GM21381 (cell line): ENCODE results near the gene GRHL1.

Experiments
- ATAC-seq: cut with Tn5 transposase; IDR thresholded peaks from one replicate; pipeline ENCODE4 v1.9.1; 2021; ENCODE audit warnings: mild to moderate bottlenecking, moderate library complexity; ENCODE audit not compliant: unreplicated experiment

Gene GRHL1

GRCh38 chr2:9949239-9949991 lies 2.1 kb upstream of the GRHL1 start:
- no peak for ATAC-seq

- ATAC-seq = no peak
Measured at GRCh38 chr2:9949992-9950520, 1.4 kb upstream of the GRHL1 start.

- ATAC-seq = peak; percentile 33
Measured at GRCh38 chr2:9950521-9951271, 797 bp upstream of the GRHL1 start.

- no peak for ATAC-seq
Measured at GRCh38 chr2:9951272-9951521, 296 bp upstream of the GRHL1 start.

GRCh38 chr2:9952286-9952737 lies 819 bp downstream of the GRHL1 start:
- no peak for ATAC-seq

GRCh38 chr2:9952856-9953503 lies 1.5 kb downstream of the GRHL1 start:
- no peak for ATAC-seq

- ATAC-seq = no peak
Measured at GRCh38 chr2:9954136-9954535, 2.6 kb downstream of the GRHL1 start.

- no peak for ATAC-seq
Measured at GRCh38 chr2:9958057-9958456, 6.6 kb downstream of the GRHL1 start.

- ATAC-seq = no peak
Measured at GRCh38 chr2:9959262-9959661, 7.8 kb downstream of the GRHL1 start.

- ATAC-seq = no peak
Measured at GRCh38 chr2:9961013-9961412, 9.5 kb downstream of the GRHL1 start.

- no peak for ATAC-seq
Measured at GRCh38 chr2:9964334-9964980, 13.0 kb downstream of the GRHL1 start.

- no peak for ATAC-seq
Measured at GRCh38 chr2:9965119-9965822, 13.8 kb downstream of the GRHL1 start.

GRCh38 chr2:9966491-9967022 lies 15.1 kb downstream of the GRHL1 start:
- ATAC-seq = no peak

- ATAC-seq = no peak
Measured at GRCh38 chr2:9967053-9967775, 15.7 kb downstream of the GRHL1 start.

GRCh38 chr2:9968553-9969497 lies 17.3 kb downstream of the GRHL1 start:
- ATAC-seq = no peak

GRCh38 chr2:9970200-9971044 lies 18.9 kb downstream of the GRHL1 start:
- no peak for ATAC-seq

- no peak for ATAC-seq
Measured at GRCh38 chr2:9971105-9971818, 19.8 kb downstream of the GRHL1 start.
